SK-N-SH treated with all-trans-retinoic acid at 6 μM for 48 hours (cell line): ENCODE measurements around the gene CLTC.

Experiments used
- ATAC-seq: fragments of 200-7000 bp; cut with Tn5 transposase; 3 replicates; pipeline ENCODE4 v1.9.1; 2020; ENCODE audit warnings: mild to moderate bottlenecking, moderate library complexity
- ARNTL ChIP-seq: fragments of 450-650 bp; formaldehyde crosslinking; IDR thresholded peaks from 2 replicates; pipeline ENCODE4 v1.5.0; 2020; ENCODE audit warnings: low read depth, mild to moderate bottlenecking, moderate library complexity, borderline replicate concordance
- BACH2 ChIP-seq: fragments of 250-450 bp; sonication (Bioruptor Pico); IDR thresholded peaks from 2 replicates; pipeline ENCODE4 v1.9.0; 2021; ENCODE audit warnings: mild to moderate bottlenecking, borderline replicate concordance
- CREB5 ChIP-seq: fragments of 250-450 bp; sonication (Bioruptor Pico); IDR thresholded peaks from 2 replicates; pipeline ENCODE4 v1.5.1; 2020; ENCODE audit warnings: low read depth, mild to moderate bottlenecking, moderate library complexity
- CSDC2 ChIP-seq: fragments of 250-450 bp; sonication (Bioruptor Pico); IDR thresholded peaks from 2 replicates; pipeline ENCODE4 v1.5.0; 2020; ENCODE audit warnings: mild to moderate bottlenecking, moderate library complexity
- CSRNP3 ChIP-seq: fragments of 250-450 bp; sonication (Bioruptor Pico); IDR thresholded peaks from 2 replicates; pipeline ENCODE4 v1.5.1; 2021; ENCODE audit warnings: mild to moderate bottlenecking, moderate library complexity
- ESRRG ChIP-seq: fragments of 250-450 bp; sonication (Bioruptor Pico); IDR thresholded peaks from 2 replicates; pipeline ENCODE4 v1.6.1; 2021; ENCODE audit warnings: mild to moderate bottlenecking
- GLIS3 ChIP-seq: fragments of 250-450 bp; sonication (Bioruptor Pico); IDR thresholded peaks from 2 replicates; pipeline ENCODE4 v1.5.0; 2020; ENCODE audit warnings: mild to moderate bottlenecking, moderate library complexity
- ISL1 ChIP-seq: fragments of 250-450 bp; sonication (Bioruptor Pico); IDR thresholded peaks from 2 replicates; pipeline ENCODE4 v2.1.2; 2022; ENCODE audit warnings: mild to moderate bottlenecking, moderate library complexity
- OSR1 ChIP-seq: fragments of 250-450 bp; sonication (Bioruptor Pico); IDR thresholded peaks from 2 replicates; pipeline ENCODE4 v1.8.0; 2022; ENCODE audit warnings: moderate library complexity, mild to moderate bottlenecking, inconsistent platforms
- PATZ1 ChIP-seq: fragments of 250-450 bp; sonication (Bioruptor Pico); IDR thresholded peaks from 2 replicates; pipeline ENCODE4 v1.8.0; 2020; ENCODE audit warnings: mild to moderate bottlenecking, moderate library complexity, borderline replicate concordance
- POU6F1 ChIP-seq: fragments of 250-450 bp; sonication (Bioruptor Pico); IDR thresholded peaks from 2 replicates; pipeline ENCODE4 v1.8.0; 2021; ENCODE audit warnings: low read depth, mild to moderate bottlenecking, moderate library complexity, borderline replicate concordance
- PPARA ChIP-seq: fragments of 250-450 bp; sonication (Bioruptor Pico); IDR thresholded peaks from 2 replicates; pipeline ENCODE4 v1.5.0; 2020; ENCODE audit warnings: mild to moderate bottlenecking, borderline replicate concordance
- RARB ChIP-seq: fragments of 250-450 bp; sonication (Bioruptor Pico); IDR thresholded peaks from 2 replicates; pipeline ENCODE4 v1.8.0; 2021; ENCODE audit warnings: mild to moderate bottlenecking, moderate library complexity
- TCF4 ChIP-seq: fragments of 250-450 bp; sonication (Bioruptor Pico); IDR thresholded peaks from 2 replicates; pipeline ENCODE4 v1.8.0; 2021; ENCODE audit warnings: mild to moderate bottlenecking, moderate library complexity, borderline replicate concordance
- TSHZ2 ChIP-seq: fragments of 250-450 bp; sonication (Bioruptor Pico); IDR thresholded peaks from 2 replicates; pipeline ENCODE4 v1.5.0; 2020; ENCODE audit warnings: mild to moderate bottlenecking, moderate library complexity
- ZC3H10 ChIP-seq: fragments of 250-450 bp; sonication (Bioruptor Pico); IDR thresholded peaks from 2 replicates; pipeline ENCODE4 v1.5.1; 2021; ENCODE audit warnings: mild to moderate bottlenecking, moderate library complexity
- ZFP3 ChIP-seq: fragments of 250-450 bp; sonication (Bioruptor Pico); IDR thresholded peaks from 2 replicates; pipeline ENCODE4 v1.5.0; 2020; ENCODE audit warnings: mild to moderate bottlenecking, moderate library complexity
- ZFP30 ChIP-seq: fragments of 450-650 bp; formaldehyde crosslinking; IDR thresholded peaks from 2 replicates; pipeline ENCODE4 v1.5.0; 2022; ENCODE audit warnings: mild to moderate bottlenecking, moderate library complexity
- ZNF565 ChIP-seq: fragments of 450-650 bp; formaldehyde crosslinking; conservative IDR thresholded peaks from 2 replicates; pipeline ENCODE4 v1.5.0; 2020; ENCODE audit warnings: low read depth, mild to moderate bottlenecking, moderate library complexity
- ZNF70 ChIP-seq: fragments of 450-650 bp; formaldehyde crosslinking; IDR thresholded peaks from 2 replicates; pipeline ENCODE4 v1.5.0; 2020; ENCODE audit warnings: mild to moderate bottlenecking, moderate library complexity
- ZNF8 ChIP-seq: fragments of 450-650 bp; formaldehyde crosslinking; IDR thresholded peaks from 2 replicates; pipeline ENCODE4 v1.5.0; 2020; ENCODE audit warnings: mild to moderate bottlenecking, moderate library complexity

CLTC gene

GRCh38 chr17:59629174-59629573, 9.5 kb downstream of the CLTC start:
- no peak for ATAC-seq
- no peak for TF ChIP-seq ZC3H10 (CRISPR knock-in tag)
- TF ChIP-seq CSRNP3: no peak
- no peak for TF ChIP-seq OSR1 (CRISPR knock-in tag)
- no peak for TF ChIP-seq CSDC2 (CRISPR knock-in tag)
- TF ChIP-seq GLIS3: no peak
- no peak for TF ChIP-seq ESRRG (CRISPR knock-in tag)
- TF ChIP-seq ISL1: no peak
- TF ChIP-seq TSHZ2 (CRISPR knock-in tag): no peak
- no peak for TF ChIP-seq ARNTL
- TF ChIP-seq ZFP3 (CRISPR knock-in tag): no peak
- TF ChIP-seq CREB5 (CRISPR knock-in tag): no peak
- no peak for TF ChIP-seq PPARA
- no peak for TF ChIP-seq BACH2 (CRISPR knock-in tag)

- TF ChIP-seq BACH2 (CRISPR knock-in tag) (no peak), ZFP30 (CRISPR knock-in tag) (no peak), PPARA (no peak), ESRRG (CRISPR knock-in tag) (no peak), ISL1 (no peak), ARNTL (no peak), ZNF8 (no peak), ZC3H10 (CRISPR knock-in tag) (no peak), CSRNP3 (no peak), POU6F1 (CRISPR knock-in tag) (no peak), CSDC2 (CRISPR knock-in tag) (no peak), TSHZ2 (CRISPR knock-in tag) (no peak), ZNF70 (CRISPR knock-in tag) (no peak), RARB (CRISPR knock-in tag) (no peak), ZNF565 (CRISPR knock-in tag) (no peak), TCF4 (CRISPR knock-in tag) (no peak), PATZ1 (CRISPR knock-in tag) (no peak), CREB5 (CRISPR knock-in tag) (no peak)
- ATAC-seq: no peak
These were observed 11.6 kb downstream of the CLTC start for GRCh38 chr17:59631276-59631675.
